ENCODE data around the gene SMIM38. TPM values are rescaled to one million over a fixed set of nuclear protein-coding genes. Genes with fewer than 3 reads are reported as not detected.

The SMIM38 gene
- total RNA-seq, 3 donors from 2014 or later, result 2.2 TPM; not detected in 2

- H3K9me3 ChIP-seq, result no peaks in the 10 kb centered on the region
- ATAC-seq (no peak), DNase-seq (no peak)
- TF ChIP-seq CTCF (IDR thresholded peaks at IDR 0.05), result no peak
- intact Hi-C loops (cut with DNase I, micrococcal nuclease), result no loop called here
- H3K4me1 ChIP-seq (ENCODE audit: low read depth), result no peaks in the 10 kb centered on the region
- no peak overlapping the region for H3K4me3 ChIP-seq
- no peaks in the 10 kb centered on the region for H3K36me3 ChIP-seq (ENCODE audit: low read depth)
Observed at GRCh38 chr11:69173925-69174581, 18.3 kb downstream of the SMIM38 start.

- Histone ChIP-seq H3K4me3 (no peak overlapping the region), H3K9me3 (no peaks in the 10 kb centered on the region), H3K36me3 (ENCODE audit: low read depth) (no peaks in the 10 kb centered on the region), H3K4me1 (ENCODE audit: low read depth) (no peaks in the 10 kb centered on the region)
- TF ChIP-seq CTCF (IDR thresholded peaks at IDR 0.05), result no peak
- DNase-seq (no peak), ATAC-seq (no peak)
- intact Hi-C loops (cut with DNase I, micrococcal nuclease), result no loop called here
Observed at GRCh38 chr11:69174841-69175240, 19.1 kb downstream of the SMIM38 start.

DNA sequence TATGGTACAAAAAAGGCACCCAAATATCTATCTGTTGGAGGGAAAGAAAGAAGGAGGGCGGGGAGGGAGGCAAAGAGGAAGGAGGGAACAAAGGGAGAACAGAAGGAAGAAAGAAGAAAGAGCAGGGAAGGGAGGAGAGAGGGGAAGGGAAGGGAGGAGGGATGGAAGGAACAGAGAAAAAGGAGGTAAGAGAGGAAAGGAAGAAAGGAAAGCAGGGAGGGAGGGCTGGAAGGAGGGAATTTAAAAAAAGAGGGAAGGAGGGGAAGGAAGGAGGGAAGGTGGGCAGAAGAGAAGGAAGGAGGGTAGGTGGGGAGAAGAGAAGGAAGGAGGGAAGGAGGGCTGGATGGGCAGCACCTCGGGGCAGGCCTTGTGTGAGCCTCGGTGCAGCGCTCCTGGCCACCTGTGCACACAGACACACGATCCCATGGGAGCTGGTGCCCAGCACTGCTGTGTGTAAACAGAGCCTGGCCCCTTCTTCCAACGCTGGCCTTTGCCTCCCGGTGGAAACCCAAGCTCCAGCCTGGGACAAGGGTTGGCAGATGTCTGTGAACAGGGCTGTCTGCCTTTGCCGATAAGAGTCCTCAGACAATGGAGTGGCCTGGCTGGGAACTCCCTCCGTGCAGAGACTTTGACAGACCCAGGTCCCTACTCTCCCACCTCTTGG, 23.2 kb downstream of the SMIM38 start:
- no peak for ATAC-seq
- no peaks in the 10 kb centered on the region for H3K36me3 ChIP-seq (ENCODE audit: low read depth)
- no peak for TF ChIP-seq CTCF (IDR thresholded peaks at IDR 0.05)
- no peaks in the 10 kb centered on the region for H3K9me3 ChIP-seq
- H3K4me3 ChIP-seq, result no peak overlapping the region
- intact Hi-C loops (cut with DNase I, micrococcal nuclease), result no loop called here
- DNase-seq, result no peak
- peaks cover 5% of the 10 kb centered on the region for H3K4me1 ChIP-seq (ENCODE audit: low read depth)

GRCh38 chr11:69180226-69180625, 24.5 kb downstream of the SMIM38 start:
- no peak for TF ChIP-seq CTCF (IDR thresholded peaks at IDR 0.05)
- DNase-seq (no peak), ATAC-seq (no peak)
- H3K36me3 ChIP-seq (ENCODE audit: low read depth), result no peaks in the 10 kb centered on the region
- H3K9me3 ChIP-seq, result no peaks in the 10 kb centered on the region
- H3K4me1 ChIP-seq (ENCODE audit: low read depth), result peaks cover 5% of the 10 kb centered on the region
- no peak overlapping the region for H3K4me3 ChIP-seq
- intact Hi-C loops (cut with DNase I, micrococcal nuclease), result no loop called here

DNA sequence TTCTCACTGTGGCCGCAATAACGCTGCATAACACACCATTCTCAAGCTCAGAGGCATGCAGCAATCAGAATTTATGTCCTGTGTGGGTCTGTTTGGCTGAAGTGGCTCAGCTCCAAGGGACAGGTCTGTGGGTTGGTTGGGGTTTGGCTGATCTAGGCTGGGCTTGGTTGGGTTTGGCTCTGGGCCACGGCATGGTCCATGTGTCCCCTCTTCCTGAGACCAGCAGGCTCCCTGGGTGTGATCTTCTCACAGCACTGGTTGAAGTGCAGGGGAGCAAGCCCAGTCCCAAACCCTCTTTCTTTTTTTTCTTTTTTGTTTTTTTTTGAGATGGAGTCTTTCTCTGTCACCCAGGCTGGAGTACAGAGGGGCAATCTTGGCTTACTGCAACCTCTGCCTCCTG, 25.0 kb downstream of the SMIM38 start:
- Histone ChIP-seq H3K4me3 (no peak overlapping the region), H3K4me1 (ENCODE audit: low read depth) (peaks cover 5% of the 10 kb centered on the region), H3K9me3 (no peaks in the 10 kb centered on the region), H3K36me3 (ENCODE audit: low read depth) (no peaks in the 10 kb centered on the region)
- TF ChIP-seq CTCF (IDR thresholded peaks at IDR 0.05), result no peak
- intact Hi-C loops (cut with DNase I, micrococcal nuclease), result no loop called here
- DNase-seq (no peak), ATAC-seq (no peak)

All from mucosa of descending colon (tissue), 3 donors.